Hepatocyte (in vitro differentiated cells): ENCODE results near the gene RPS6KC1. TPM values are rescaled to one million over a fixed set of nuclear protein-coding genes. Genes with fewer than 3 reads are reported as not detected.

Source experiments
- DNase-seq: peaks from one replicate; pipeline ENCODE4 v3.0.0-alpha.2; 2016; ENCODE audit warnings: low spot score
- H2AFZ ChIP-seq: fragments of 200-600 bp; sonication (generic); 2 replicates; pipeline ENCODE4 v1.6.0; 2016; ENCODE audit warnings: antibody characterized with exemption, mild to moderate bottlenecking
- H3K27ac ChIP-seq: fragments of 200-600 bp; sonication (generic); 2 replicates; pipeline ENCODE4 v1.5.1; 2016; ENCODE audit warnings: mild to moderate bottlenecking
- H3K27me3 ChIP-seq: fragments of 200-600 bp; sonication (generic); 2 replicates; pipeline ENCODE4 v1.6.1; 2016
- H3K36me3 ChIP-seq: fragments of 200-600 bp; sonication (generic); replicated peaks from 2 replicates; pipeline ENCODE4 v1.5.1; 2016; ENCODE audit warnings: low read depth; ENCODE audit not compliant: insufficient read depth
- H3K4me1 ChIP-seq: fragments of 200-600 bp; sonication (generic); 2 replicates; pipeline ENCODE4 v1.5.1; 2016; ENCODE audit warnings: mild to moderate bottlenecking, moderate library complexity; ENCODE audit not compliant: insufficient read depth
- H3K4me2 ChIP-seq: fragments of 200-600 bp; sonication (generic); 2 replicates; pipeline ENCODE4 v1.6.0; 2016
- H3K4me3 ChIP-seq: fragments of 200-600 bp; sonication (generic); 2 replicates; pipeline ENCODE4 v1.5.1; 2016; ENCODE audit warnings: mild to moderate bottlenecking
- H3K79me2 ChIP-seq: fragments of 200-600 bp; sonication (generic); 2 replicates; pipeline ENCODE4 v1.6.0; 2017; ENCODE audit warnings: mild to moderate bottlenecking
- H3K9me2 ChIP-seq: fragments of 200-600 bp; sonication (generic); replicated peaks from 2 replicates; pipeline ENCODE4 v1.6.0; 2017; ENCODE audit warnings: mild to moderate bottlenecking; ENCODE audit not compliant: insufficient read depth
- H3K9me3 ChIP-seq: fragments of 200-600 bp; sonication (generic); 2 replicates; pipeline ENCODE4 v1.5.1; 2016; ENCODE audit warnings: low read depth, mild to moderate bottlenecking
- H4K20me1 ChIP-seq: fragments of 200-600 bp; sonication (generic); 2 replicates; pipeline ENCODE4 v1.6.0; 2016; ENCODE audit warnings: mild to moderate bottlenecking; ENCODE audit not compliant: insufficient read depth, poor library complexity, severe bottlenecking
- CTCF ChIP-seq: fragments of 200-600 bp; sonication (generic); IDR thresholded peaks from 2 replicates; pipeline ENCODE4 v1.5.1; 2016; ENCODE audit warnings: antibody characterized with exemption, mild to moderate bottlenecking; ENCODE audit not compliant: poor library complexity
- EZH2 ChIP-seq: fragments of 200-600 bp; sonication (generic); IDR thresholded peaks from 2 replicates; pipeline ENCODE4 v1.6.1; 2016; ENCODE audit warnings: antibody characterized with exemption, mild to moderate bottlenecking, borderline replicate concordance
- EZH2phosphoT487 ChIP-seq: fragments of 200-600 bp; sonication (generic); IDR thresholded peaks from one replicate; pipeline ENCODE4 v1.6.1; 2018; ENCODE audit warnings: antibody characterized with exemption, mild to moderate bottlenecking, low read depth, moderate library complexity; ENCODE audit not compliant: unreplicated experiment, severe bottlenecking
- WGBS: methylation state at CpG from one replicate; pipeline ENCODE4 v1.1.6; 2016; ENCODE audit warnings: low lambda C conversion rate; ENCODE audit errors: missing lambda C conversion rate; 5-methylcytosine and 5-hydroxymethylcytosine counted together
- polyA plus RNA-seq: library from polyadenylated mRNA; unstranded; fragments of >200 nt; fragmentation: Nextera tagmentation; extraction: Ambion mirVana; gene quantifications from 2 replicates; pipeline ENCODE4 v1.2.1, GENCODE V29; 2016
- total RNA-seq: library from RNA; depleted of rRNA; stranded (reverse); fragments of >200 nt; gene quantifications from 2 replicates; pipeline ENCODE4 v1.2.3, GENCODE V29; 2014

Gene RPS6KC1
- total and polyA plus RNA-seq, 2 experiments from 2014 or later, result 10.0 to 26.9 TPM

- no peak for DNase-seq
- H3K9me2 ChIP-seq, result no peaks in the 10 kb centered on the region
- WGBS, result 86% methylated on average over 2 of the region's 2 CpGs
- H2AFZ ChIP-seq, result no peak overlapping the region
- no peaks in the 10 kb centered on the region for H3K36me3 ChIP-seq
- peaks cover 6% of the 10 kb centered on the region for H3K4me1 ChIP-seq
- no peak overlapping the region for H3K4me3 ChIP-seq
- no peak overlapping the region for H3K27ac ChIP-seq
- no peak overlapping the region for H3K4me2 ChIP-seq
- no peaks in the 10 kb centered on the region for H3K27me3 ChIP-seq
- no peak for TF ChIP-seq EZH2
- no peak for TF ChIP-seq CTCF
- TF ChIP-seq EZH2phosphoT487, result no peak
- H3K79me2 ChIP-seq, result peaks cover 72% of the 10 kb centered on the region
- H3K9me3 ChIP-seq, result no peaks in the 10 kb centered on the region
- no peaks in the 10 kb centered on the region for H4K20me1 ChIP-seq
Observed at GRCh38 chr1:213054142-213054541, 3.1 kb downstream of the RPS6KC1 start.

- Histone ChIP-seq H3K9me2 (no peaks in the 10 kb centered on the region), H4K20me1 (no peaks in the 10 kb centered on the region), H3K9me3 (no peaks in the 10 kb centered on the region), H3K79me2 (peaks cover 80% of the 10 kb centered on the region), H3K4me3 (no peak overlapping the region), H3K4me1 (peaks cover 6% of the 10 kb centered on the region), H3K27me3 (no peaks in the 10 kb centered on the region), H3K27ac (no peak overlapping the region), H3K4me2 (no peak overlapping the region), H2AFZ (no peak overlapping the region), H3K36me3 (no peaks in the 10 kb centered on the region)
- TF ChIP-seq EZH2 (no peak), CTCF (no peak), EZH2phosphoT487 (no peak)
- no peak for DNase-seq
Observed at GRCh38 chr1:213054733-213055591, 3.9 kb downstream of the RPS6KC1 start.

GRCh38 chr1:213055767-213056166 lies 4.7 kb downstream of the RPS6KC1 start:
- 83% methylated on average over 3 of the region's 3 CpGs for WGBS
- H3K27ac ChIP-seq, result no peak overlapping the region
- no peaks in the 10 kb centered on the region for H3K27me3 ChIP-seq
- no peaks in the 10 kb centered on the region for H3K36me3 ChIP-seq
- H3K9me3 ChIP-seq, result no peaks in the 10 kb centered on the region
- no peaks in the 10 kb centered on the region for H3K9me2 ChIP-seq
- no peak for TF ChIP-seq EZH2phosphoT487
- no peak for TF ChIP-seq EZH2
- TF ChIP-seq CTCF, result no peak
- H3K79me2 ChIP-seq, result peaks cover 88% of the 10 kb centered on the region
- no peak overlapping the region for H3K4me2 ChIP-seq
- peaks cover 6% of the 10 kb centered on the region for H3K4me1 ChIP-seq
- no peaks in the 10 kb centered on the region for H4K20me1 ChIP-seq
- H2AFZ ChIP-seq, result no peak overlapping the region
- no peak overlapping the region for H3K4me3 ChIP-seq
- no peak for DNase-seq
